SH-SY5Y (cell line): ENCODE results near the gene PLEKHF1.

Source experiments
- GATA2 ChIP-seq: IDR thresholded peaks from 2 replicates; pipeline ENCODE4 v1.6.1; 2011; ENCODE audit warnings: mild to moderate bottlenecking, low read depth, low read length
- GATA3 ChIP-seq: IDR thresholded peaks from 2 replicates; pipeline ENCODE4 v1.6.1; 2011; ENCODE audit warnings: low read depth, mild to moderate bottlenecking, low read length, moderate library complexity

GRCh38 chr19:29706635-29707034 lies 41.4 kb downstream of the PLEKHF1 start:
- TF ChIP-seq GATA2 (no peak), GATA3 (no peak)
